HTR-8/SVneo (cell line): Measurements from ENCODE around the gene KIRREL1.

Source experiments
- DNase-seq: peaks from one replicate; pipeline ENCODE4 v3.0.0; 2011; ENCODE audit warnings: low spot score, mixed read lengths; ENCODE audit not compliant: insufficient read length
- FAIRE-seq: peaks from 2 replicates; lab custom pipeline; 2011; peaks lifted over from hg19 to GRCh38; lab: Jason Lieb, UNC

The KIRREL1 gene

DNA sequence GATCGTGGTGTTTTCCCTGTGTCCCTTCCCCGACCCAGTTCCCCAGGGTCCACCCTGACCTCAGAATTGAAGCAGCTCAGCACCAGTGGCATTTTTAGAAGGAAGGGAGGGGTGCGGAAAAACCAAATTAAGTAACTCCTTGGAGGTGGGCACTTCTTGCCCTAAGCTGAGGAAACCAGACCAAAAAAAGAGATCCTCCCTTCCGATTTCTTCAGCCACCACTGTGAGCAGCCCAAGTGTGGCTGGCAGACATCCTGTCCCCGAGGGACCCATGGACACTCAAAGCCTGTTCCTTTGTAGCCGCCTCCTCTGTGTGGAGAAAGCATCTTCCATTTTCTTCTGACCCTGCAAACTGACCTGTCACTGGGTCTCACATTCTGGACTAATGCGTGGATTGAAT lies 31.3 kb downstream of the KIRREL1 start:
- DNase-seq = no peak
- FAIRE-seq = no peak

- FAIRE-seq (no peak), DNase-seq (no peak)
Observed at GRCh38 chr1:158025576-158026230, 32.3 kb downstream of the KIRREL1 start.

DNA sequence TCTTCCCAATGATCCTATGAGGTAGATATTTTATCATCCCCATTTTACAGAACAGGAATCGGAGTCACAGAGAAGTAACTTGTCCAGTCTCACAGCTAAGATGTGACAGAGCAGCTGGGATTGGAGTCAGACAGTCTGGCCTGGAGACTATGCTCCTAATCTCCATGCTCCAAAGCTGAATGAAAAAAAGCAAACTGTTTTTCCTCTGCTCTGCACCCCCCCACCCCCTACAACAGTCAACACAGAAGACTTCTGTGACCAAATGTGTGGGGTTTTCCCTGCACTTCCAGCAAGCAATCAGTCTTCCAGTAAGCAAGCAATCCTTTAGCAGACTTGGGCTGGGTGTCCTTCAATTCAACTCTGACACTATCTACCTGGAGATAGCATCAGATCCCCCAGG lies 33.2 kb downstream of the KIRREL1 start:
- FAIRE-seq (no peak), DNase-seq (no peak)

DNA sequence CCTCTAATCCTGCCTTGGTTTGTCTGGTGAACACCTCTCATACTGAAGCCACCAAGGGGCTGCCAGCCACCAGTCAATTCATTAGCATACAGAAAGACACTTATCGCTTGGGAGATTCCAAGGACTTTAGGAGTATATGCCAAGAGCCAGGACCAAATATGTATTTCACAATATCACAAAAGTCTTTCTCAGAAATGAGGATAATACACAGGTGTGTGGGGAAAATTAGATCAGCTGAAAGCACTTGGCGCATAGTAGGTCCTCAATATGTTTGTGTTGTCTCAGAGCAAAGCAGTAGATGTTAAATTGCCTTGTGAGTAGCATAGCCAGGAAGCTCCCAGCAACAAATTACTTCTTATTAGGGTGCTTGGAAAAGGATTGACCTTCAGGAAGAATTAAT lies 34.1 kb downstream of the KIRREL1 start:
- no peak for FAIRE-seq
- no peak for DNase-seq

GRCh38 chr1:158028969-158029368 lies 35.5 kb downstream of the KIRREL1 start:
- DNase-seq (no peak), FAIRE-seq (no peak)

DNA sequence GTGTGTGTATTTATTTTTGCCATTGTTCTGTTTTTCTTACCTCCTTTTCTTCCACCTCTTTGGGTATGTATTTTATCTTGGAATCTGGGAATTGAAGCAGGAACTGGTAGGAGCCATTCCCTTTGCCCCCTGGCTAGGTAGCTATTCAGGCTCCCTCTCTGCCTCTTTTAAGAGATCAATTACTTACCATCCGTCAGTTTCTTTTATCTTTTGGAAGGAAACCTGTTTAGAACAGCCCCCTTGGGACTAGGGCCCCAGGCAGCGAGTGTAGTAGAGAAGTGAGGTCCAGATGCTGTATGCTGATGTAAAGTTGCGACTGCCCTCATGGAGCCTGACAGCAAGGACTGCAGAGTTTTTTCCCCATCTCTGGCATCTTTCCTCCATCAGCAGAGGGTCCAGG lies 41.6 kb downstream of the KIRREL1 start:
- FAIRE-seq = no peak

GRCh38 chr1:158035976-158036583 lies 42.6 kb downstream of the KIRREL1 start:
- FAIRE-seq = no peak
- DNase-seq = no peak

More for the DNA sequence above, 41.6 kb downstream of the KIRREL1 start:
- no peak for DNase-seq

DNA sequence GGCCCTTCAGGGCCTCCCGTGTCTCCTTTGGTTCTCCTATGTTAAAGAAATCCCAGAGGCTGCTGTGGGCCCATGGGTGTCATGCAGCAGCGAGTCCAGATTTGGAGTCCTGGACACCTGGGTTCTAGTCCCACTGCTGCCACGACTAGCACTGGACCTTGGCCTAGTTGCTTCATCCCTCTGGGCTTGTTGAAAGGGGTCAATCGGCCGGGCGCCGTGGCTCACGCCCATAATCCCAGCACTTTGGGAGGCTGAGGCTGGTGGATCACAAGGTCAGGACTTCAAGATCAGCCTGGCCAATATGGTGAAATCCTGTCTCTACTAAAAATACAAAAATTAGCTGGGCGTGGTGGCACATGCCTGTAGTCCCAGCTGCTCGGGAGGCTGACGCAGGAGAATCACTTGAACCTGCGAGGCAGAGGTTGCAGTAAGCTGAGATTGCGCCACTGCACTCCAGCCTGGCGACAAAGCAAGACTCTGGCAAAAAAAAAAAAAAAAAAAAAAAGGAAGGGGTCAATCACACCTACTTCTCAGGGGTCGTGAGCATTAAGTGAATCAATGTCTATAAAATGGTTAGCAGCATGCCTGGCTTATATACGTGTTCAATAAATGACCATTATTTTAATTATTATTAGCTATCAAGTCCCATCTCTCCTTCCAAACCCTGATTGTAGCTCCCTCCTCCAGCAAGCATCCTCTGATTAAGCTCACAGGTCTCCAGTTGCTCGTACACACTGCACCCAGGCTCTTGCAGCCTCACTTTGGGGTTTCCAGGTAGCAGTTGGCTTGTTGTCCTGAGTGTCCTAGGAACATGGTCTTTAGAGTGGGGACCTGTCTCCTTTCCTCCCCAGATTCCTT lies 43.8 kb downstream of the KIRREL1 start:
- FAIRE-seq = no peak
- no peak for DNase-seq

DNA sequence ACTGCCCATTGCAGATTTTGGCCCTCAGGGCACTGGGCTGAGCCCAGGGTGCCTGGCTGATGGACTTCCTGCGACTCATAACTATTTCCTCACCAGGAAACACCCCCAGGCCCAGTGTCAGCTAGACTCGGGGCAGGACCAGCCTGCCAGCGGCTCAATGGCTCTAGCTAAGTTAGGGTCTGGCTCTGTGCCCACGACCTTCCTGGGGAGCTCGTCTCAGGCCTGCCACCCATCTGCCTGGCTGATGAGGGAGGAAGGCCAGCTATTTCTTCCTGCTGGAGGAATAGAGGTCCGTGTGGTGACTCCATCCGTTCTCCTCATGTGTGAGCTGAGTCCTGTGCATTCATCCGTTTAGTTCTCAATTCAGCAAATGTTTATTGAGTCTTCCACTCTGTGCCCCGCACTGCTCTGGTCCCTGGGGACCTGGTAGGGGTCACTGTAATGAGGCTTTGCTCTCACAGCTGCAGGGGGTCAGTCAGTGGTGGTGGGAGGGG lies 44.5 kb downstream of the KIRREL1 start:
- DNase-seq (peak; percentile 37), FAIRE-seq (peak; percentile 72)

DNA sequence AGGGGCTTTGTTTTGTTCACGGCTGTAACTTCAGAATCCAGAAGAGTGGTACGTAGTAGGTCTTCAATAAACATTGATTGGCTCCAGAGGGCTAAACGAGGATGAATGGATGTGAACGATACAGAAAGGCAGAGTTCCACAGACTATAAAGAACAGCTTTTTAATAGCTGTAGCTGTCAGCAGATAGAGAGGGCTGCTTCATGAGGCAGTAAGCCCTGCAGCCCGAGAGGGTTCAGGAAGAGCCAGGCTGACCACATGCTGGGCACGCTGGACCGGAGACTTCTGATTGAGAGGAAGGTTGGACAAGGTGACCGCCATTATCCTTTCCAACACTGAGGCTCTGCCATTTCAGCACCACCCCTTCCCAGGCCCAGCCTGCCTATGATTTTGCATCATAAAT lies 45.3 kb downstream of the KIRREL1 start:
- FAIRE-seq = no peak
- DNase-seq = no peak

- no peak for DNase-seq
- no peak for FAIRE-seq
Observed at GRCh38 chr1:158039380-158039779, 45.9 kb downstream of the KIRREL1 start.

- FAIRE-seq (no peak), DNase-seq (no peak)
Observed at GRCh38 chr1:158040323-158040722, 46.9 kb downstream of the KIRREL1 start.

DNA sequence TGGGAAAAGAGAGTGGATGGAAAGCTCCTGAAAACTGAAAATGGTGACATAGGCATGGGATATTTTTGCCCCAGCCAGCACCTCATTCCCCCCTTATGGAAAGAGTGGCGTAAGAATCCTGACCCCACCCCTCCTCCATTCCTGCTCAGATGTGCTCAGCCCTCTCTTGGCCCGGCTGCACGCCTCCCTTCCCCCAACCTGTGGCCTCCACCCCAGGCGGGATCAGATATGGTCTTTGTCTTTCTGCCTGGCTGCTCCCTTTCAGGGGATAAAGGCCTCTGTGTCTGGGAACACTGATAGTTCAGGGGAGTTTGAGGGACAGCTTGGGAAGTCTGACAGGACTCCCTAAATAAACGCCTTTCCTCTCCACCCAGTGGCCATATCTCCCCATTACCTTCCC lies 49.8 kb downstream of the KIRREL1 start:
- FAIRE-seq = no peak
- DNase-seq = no peak

DNA sequence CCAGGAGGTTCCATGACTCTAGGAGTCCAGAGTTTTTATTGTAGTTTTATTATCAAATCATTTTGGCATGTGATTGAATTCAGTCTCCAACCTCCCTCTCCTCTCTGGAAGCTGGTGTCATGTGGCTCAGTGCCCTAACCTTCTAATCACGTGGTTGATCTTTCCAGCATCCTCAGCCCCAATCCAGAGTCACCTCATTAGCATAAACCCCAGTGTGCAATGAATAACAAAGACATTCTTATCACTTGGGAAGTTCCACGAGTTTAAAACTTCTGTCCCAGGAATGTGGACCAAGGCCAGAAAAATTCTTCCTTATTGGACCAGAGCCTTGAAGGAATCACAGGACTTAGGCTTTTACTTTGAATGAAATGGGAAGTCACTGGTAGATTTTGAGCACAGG lies 52.2 kb downstream of the KIRREL1 start:
- no peak for FAIRE-seq

GRCh38 chr1:158046715-158047510 lies 53.5 kb downstream of the KIRREL1 start:
- FAIRE-seq (no peak), DNase-seq (no peak)

More for the DNA sequence above, 52.2 kb downstream of the KIRREL1 start:
- DNase-seq = no peak

GRCh38 chr1:158048371-158049067 lies 55.1 kb downstream of the KIRREL1 start:
- DNase-seq = no peak

GRCh38 chr1:158049853-158050252 lies 56.4 kb downstream of the KIRREL1 start:
- FAIRE-seq = no peak

More at GRCh38 chr1:158048371-158049067, 55.1 kb downstream of the KIRREL1 start:
- FAIRE-seq = no peak

GRCh38 chr1:158053276-158053675 lies 59.8 kb downstream of the KIRREL1 start:
- DNase-seq (no peak), FAIRE-seq (no peak)

More at GRCh38 chr1:158049853-158050252, 56.4 kb downstream of the KIRREL1 start:
- DNase-seq = no peak

DNA sequence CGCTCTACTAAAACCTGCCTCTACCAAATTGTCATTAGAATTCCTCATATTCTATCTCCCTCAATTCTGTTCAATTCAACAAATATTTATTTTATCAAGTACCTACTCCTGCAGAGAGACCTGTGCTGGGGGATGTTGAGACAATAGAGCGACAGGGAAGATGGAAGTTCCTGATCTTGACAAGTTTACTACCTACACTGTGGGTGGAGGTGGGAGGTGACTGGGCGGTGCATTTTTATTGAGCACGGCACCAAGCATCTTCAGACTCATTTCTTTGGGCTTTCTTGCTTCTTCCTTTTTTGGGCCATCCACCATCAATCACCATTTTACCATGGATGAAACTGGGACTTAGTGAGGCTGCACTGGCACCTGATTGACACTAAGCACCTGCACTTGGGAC lies 61.3 kb downstream of the KIRREL1 start:
- no peak for FAIRE-seq
- no peak for DNase-seq
